ENCODE data around the gene LHX6. TPM values are rescaled to one million over a fixed set of nuclear protein-coding genes. Genes with fewer than 3 reads are reported as not detected.

The LHX6 gene
- total and polyA plus RNA-seq, 2 of the 8 experiments (the other 6 are each of a cell fraction or from before 2014, with no cell fraction given) = 0.92 to 1.2 TPM

DNA sequence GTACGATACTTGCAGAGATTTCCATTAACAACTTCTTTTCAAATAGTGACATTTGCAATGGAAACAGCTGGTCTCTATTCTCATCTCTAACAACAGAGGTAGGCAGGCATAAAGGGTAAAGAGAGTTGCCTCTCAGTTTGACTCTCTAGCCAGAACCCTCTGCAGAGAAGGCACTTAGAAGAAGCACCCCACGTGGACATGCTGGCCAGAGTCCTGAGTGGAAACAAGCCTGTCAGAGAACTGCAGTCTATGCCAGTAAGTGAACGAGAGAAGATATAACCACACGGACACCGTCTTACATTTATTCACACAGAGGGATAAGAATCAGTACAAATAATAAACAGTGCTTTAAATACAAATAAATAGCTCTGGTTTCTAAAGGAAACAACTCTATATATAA is 11.0 kb upstream of the LHX6 start (continued):
- TF ChIP-seq HDAC6 (IDR thresholded peaks at IDR 0.05; ENCODE audit: low read depth, low read length) = no peak
